Measurements from ENCODE around the gene ADAMTS7. TPM values are rescaled to one million over a fixed set of nuclear protein-coding genes. Genes with fewer than 3 reads are reported as not detected.
A peak's percentile ranks its signal among the peaks of the same experiment; 100 is the strongest.
"Not testable (repeated sequence)": the region's sequence is repeated elsewhere in the genome, so short reads cannot be mapped to it uniquely, and the experiment has no call there.

The ADAMTS7 gene
- total and polyA plus RNA-seq, 2 of the 13 experiments (the other 11 are each of a cell fraction or from before 2014, with no cell fraction given): 0.09 to 0.12 TPM

GRCh38 chr15:78774451-78774990 is 36.7 kb downstream of the ADAMTS7 start:
- 0 out of 2 replicates have a peak, but pooled peaks have one; percentile 18 for TF ChIP-seq ZFX (CRISPR knock-in tag; IDR thresholded peaks at IDR 0.05; ENCODE audit: low read depth)
- H2AFZ ChIP-seq (ENCODE audit: low read length); FAIRE-seq; intact Hi-C loops (cut with micrococcal nuclease; ENCODE audit: unreplicated experiment); in situ Hi-C loops (cut with HindIII; ENCODE audit: extremely low pct_ligation_motif_present, low pct_unique_long_range_greater_than_20kb); CTCF ChIA-PET (ENCODE audit: low intra/inter-chr PET ratio, low total read pairs); BruUV-seq (replicated peaks); POLR2A ChIA-PET; H4K20me1 ChIP-seq (ENCODE audit: insufficient read depth, low read length); H3K4me2 ChIP-seq (ENCODE audit: low read depth, low read length); H3K79me2 ChIP-seq (ENCODE audit: insufficient read depth, low read length); H3K4me1 ChIP-seq (ENCODE audit: insufficient read depth, low read length); H3K27me3 ChIP-seq (ENCODE audit: control insufficient read depth in 1 of 2, insufficient read depth in 2 of 2, low read length in 2 of 2); H3K9me3 ChIP-seq (ENCODE audit: low read length); H3K9ac ChIP-seq (ENCODE audit: insufficient read depth, low read depth, low read length); DNase-seq (ENCODE audit: low spot score); H3K4me3 ChIP-seq (replicated peaks in 1 of 3; ENCODE audit: insufficient read depth in 1 of 3, low read depth in 2 of 3, low read length in 3 of 3); H3K36me3 ChIP-seq (replicated peaks in 1 of 2; ENCODE audit: control insufficient read depth in 1 of 2, insufficient read depth in 2 of 2, low read length in 2 of 2); H3K27ac ChIP-seq (ENCODE audit: extremely low read length, insufficient read depth, low read length): not testable (repeated sequence)
- peak; percentile 55 for ATAC-seq
- 30% methylated on average over 4 of the region's 15 CpGs for WGBS (ENCODE audit: low lambda C conversion rate)

GRCh38 chr15:78773765-78774450 is 37.4 kb downstream of the ADAMTS7 start:
- in situ Hi-C loops (cut with HindIII; ENCODE audit: extremely low pct_ligation_motif_present, low pct_unique_long_range_greater_than_20kb); H3K9me3 ChIP-seq (ENCODE audit: low read length); H3K4me3 ChIP-seq (replicated peaks in 1 of 3; ENCODE audit: insufficient read depth in 1 of 3, low read depth in 2 of 3, low read length in 3 of 3); H3K36me3 ChIP-seq (replicated peaks in 1 of 2; ENCODE audit: control insufficient read depth in 1 of 2, insufficient read depth in 2 of 2, low read length in 2 of 2); ATAC-seq; BruUV-seq (replicated peaks); intact Hi-C loops (cut with micrococcal nuclease; ENCODE audit: unreplicated experiment); H3K4me2 ChIP-seq (ENCODE audit: low read depth, low read length); H3K9ac ChIP-seq (ENCODE audit: insufficient read depth, low read depth, low read length); H3K27me3 ChIP-seq (ENCODE audit: control insufficient read depth in 1 of 2, insufficient read depth in 2 of 2, low read length in 2 of 2); H4K20me1 ChIP-seq (ENCODE audit: insufficient read depth, low read length); H2AFZ ChIP-seq (ENCODE audit: low read length); H3K27ac ChIP-seq (ENCODE audit: extremely low read length, insufficient read depth, low read length); H3K4me1 ChIP-seq (ENCODE audit: insufficient read depth, low read length); FAIRE-seq; H3K79me2 ChIP-seq (ENCODE audit: insufficient read depth, low read length); CTCF ChIA-PET (ENCODE audit: low intra/inter-chr PET ratio, low total read pairs); POLR2A ChIA-PET; DNase-seq (ENCODE audit: low spot score): not testable (repeated sequence)
- WGBS (ENCODE audit: low lambda C conversion rate): 18% methylated on average over 6 of the region's 25 CpGs
